ENCODE data around the gene DRAM1. TPM values are rescaled to one million over a fixed set of nuclear protein-coding genes. Genes with fewer than 3 reads are reported as not detected.

The DRAM1 gene
- total RNA-seq, 1 donor from 2014 or later, result 35.3 TPM

DNA sequence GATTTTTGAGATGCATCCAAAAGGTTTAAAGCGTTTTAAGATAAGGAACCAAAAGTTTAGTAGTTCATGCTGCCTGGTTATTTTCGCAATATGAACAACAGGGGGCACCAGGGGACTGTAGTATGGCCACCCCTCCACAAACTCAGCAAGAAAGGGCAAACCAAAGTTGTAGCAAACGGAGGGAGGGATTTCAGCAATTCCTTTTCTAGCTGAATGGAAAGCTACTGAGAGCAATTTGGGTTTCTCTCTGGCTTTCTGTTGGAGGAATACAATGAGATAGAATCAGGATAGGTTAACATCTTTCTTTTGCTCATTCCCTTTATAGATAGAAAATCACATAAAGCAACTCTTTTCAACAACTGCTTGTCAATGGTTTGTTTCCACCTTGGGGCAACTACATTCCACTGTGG lies 62.5 kb downstream of the DRAM1 start:
- no peak for DNase-seq (ENCODE audit: low spot score)

DNA sequence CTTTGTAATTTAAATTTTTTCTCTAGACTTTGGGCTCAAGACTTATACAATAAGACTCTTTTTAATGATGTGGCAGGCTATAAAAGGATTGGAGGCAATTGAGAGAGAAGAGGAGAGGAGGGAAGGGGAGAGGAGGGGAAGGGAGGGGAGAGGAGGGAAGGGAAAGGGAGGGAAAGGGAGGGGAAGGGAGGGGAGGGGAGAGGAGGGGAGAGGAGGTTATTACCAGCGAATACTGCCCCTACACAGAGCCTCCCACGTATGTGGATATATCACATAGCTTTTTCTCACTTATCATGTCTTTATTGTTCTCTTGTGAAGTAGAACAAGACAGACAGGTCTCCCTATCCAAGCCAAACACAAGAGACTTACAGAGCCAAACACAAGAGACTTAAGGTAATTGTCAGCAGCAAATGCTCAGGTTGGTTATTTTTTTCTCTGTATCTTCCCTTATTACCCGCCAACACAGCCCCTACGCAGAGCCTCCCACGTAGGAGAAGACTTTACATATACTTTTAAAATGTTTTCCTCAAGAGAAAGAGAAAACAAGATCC lies 63.1 kb downstream of the DRAM1 start:
- DNase-seq (ENCODE audit: low spot score), result no peak

DNA sequence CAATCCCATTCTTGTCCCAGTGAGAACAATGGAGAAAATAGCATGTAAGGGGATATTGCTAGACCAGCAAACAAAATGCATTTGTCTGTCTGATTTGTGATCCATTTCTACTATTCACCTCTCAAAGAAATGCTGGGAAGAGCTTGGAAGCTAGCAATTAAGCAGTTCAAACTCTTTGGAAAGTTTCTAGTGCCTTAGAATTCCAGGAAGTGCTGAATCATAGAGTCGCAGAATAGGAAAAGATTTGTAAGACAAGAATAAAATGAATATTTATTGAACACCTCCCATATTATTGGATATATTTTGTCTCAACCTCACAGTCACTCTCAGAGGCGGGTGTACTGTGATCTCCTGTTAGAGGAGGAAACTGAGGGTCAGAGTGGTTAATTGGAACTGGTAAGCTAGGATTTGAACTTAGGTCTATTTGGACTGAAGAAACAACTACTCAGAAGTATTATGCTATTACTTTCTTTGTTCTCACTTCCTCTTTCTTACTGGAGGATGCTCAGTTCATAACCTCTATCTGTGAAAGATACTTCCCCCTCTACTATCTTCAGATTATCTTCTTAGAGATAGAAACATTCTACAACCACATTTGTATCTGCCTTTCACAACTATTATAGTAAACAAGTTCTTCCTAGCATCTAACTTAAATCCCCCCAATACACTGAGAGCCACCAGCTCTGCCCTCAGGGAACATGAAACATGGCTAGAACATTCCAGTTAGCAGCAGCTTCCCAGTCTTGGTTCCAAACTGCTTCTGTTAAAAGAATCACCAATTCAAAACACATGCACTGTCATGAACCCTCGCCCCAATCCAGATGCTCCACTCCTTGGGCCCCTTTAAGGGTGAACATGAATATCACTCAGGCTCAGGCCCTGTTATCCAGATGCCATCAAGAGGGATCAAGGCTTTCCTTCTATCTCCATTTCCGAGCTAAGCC lies 64.2 kb downstream of the DRAM1 start:
- DNase-seq (ENCODE audit: low spot score), result no peak

DNA sequence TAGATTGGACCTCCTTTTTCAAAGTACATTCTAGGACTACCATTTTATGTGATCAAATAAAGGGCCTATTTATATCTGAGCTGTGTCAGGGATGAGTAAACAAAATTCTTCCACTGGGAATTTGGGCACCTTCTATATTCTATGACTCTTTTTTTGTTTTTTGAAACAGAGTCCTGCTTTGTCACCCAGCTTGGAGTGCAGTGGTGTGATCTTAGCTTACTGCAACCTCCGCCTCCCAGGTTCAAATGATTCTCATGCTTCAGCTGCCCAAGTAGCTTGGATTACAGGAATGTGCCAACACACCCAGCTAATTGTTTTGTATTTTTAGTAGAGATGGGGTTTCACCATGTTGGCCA lies 64.8 kb downstream of the DRAM1 start:
- DNase-seq (ENCODE audit: low spot score), result no peak

DNA sequence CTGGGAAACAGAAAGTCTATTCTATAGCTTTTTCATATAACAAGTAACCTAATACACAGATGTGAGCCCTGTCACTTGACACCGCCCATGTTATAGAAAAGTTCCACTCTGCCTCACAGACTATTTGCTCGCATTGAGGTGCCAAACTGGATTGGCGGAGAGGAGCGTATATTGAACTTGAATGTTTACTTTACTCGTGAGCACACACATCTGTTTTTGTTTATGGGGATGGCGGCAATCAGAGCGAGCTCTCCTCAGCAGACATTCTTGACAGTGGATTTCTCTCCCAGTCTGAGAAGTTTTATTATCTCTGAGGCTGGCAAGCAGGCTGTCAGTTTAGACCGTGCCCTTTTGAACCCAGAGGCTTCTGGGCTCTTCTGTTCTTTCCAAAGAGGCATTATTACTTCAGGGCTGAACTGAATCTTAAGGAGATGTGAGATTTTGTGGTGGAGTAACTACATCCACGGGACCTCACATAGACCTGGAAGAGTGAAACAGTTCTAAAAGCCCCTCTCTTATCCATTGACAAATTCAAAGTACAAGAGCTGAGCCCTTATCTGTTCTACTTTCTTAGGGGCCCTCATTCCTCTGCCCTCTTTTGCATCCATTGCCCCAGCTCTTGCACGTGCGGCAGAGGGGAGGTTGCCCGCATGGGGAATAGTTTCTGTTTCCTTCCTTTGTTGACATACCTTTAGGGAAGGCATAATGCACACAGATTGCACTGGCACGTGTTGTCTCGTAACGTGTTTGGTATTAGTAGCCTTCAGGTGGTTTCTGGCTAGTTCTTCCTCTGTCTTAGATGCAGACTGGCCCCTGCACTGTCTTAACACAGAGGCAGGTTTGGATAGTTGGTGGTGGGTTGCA lies 68.2 kb downstream of the DRAM1 start:
- DNase-seq (ENCODE audit: low spot score), result no peak

DNA sequence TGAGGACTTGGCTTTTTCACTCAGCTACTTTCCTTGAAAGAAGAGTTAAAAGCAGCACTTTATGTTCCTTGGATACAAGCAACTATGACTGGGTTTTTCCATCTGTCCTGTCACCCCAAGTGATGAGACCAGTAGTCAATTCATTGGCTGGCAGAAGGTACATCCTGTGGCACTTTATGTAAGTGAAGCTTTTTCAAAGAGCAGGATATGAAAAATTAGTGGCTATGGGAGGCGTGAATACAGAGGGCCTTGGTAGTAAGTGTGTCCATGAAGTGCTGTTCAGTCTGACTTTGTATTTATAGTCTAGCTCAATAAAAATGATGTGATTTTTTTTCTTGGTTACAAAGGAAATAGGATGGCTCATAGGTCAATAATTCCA lies 68.8 kb downstream of the DRAM1 start:
- DNase-seq (ENCODE audit: low spot score), result no peak

DNA sequence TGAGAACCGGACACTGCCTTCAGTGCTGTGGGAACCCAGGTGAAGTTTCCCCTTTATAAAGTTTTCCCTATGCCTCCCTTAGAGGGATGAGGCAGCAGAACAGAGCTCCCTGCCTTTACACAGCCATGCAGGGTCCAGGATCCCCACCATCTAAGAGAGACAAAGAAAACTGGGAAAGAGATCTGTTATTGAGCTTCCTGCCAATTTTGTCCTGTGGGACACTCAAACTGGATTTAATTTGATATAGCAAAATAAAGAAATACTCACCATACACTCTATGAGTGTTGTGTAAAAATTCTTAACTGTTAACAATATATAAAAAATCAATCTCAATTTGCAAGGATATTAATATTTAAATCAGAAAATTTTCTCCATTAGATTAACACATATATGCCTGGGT lies 69.9 kb downstream of the DRAM1 start:
- no peak for DNase-seq (ENCODE audit: low spot score)

DNA sequence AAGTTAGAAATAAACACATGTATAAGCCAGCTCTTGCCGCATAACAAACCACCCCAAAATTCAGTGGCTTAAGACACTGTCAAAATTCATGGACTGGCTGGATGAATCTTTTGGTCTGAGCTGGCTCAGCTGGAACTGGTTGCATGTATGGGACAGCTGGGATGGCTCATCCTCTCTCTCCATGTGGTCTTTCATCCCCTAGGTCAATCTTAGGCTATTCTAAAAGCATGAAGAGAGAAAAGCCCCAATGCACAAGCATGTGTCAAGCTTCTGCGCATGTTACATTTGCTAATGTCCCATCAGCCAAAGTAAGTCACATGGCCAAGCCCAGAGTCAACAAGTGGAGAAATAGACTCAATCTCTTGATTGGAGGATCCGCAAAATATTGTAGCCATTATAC lies 71.0 kb downstream of the DRAM1 start:
- DNase-seq (ENCODE audit: low spot score), result no peak

DNA sequence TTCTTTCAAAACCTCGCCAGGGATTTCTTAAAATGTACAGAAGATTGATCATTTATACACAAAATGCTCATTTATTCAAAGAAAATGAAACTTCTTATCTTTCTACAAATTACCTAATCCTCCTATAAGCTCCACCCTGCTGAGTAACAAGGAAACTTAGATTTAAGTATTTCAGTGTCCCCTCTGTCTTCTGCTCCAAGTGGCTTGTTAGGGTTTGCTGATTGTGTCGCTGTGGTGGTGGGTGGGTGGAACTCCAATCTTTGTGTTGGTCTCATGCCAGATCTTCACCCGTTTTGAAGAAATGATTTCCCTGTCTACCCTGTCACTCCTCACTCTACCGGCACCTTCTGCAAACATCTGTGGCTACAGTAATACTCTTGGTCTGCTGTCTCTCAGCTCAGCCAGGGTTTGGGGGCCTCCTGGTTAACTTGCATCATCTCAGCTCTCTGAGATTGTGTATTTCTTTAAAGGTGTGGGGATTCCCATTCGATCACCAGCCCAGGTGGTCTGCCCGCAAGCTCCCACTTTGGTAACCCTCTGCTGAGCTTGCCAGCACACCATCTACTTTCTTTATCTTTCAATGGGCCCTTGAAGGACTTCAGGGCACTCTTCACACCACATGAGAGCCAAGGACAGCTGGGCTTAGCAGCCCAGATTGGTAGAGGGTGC lies 73.8 kb downstream of the DRAM1 start:
- no peak for DNase-seq (ENCODE audit: low spot score)

DNA sequence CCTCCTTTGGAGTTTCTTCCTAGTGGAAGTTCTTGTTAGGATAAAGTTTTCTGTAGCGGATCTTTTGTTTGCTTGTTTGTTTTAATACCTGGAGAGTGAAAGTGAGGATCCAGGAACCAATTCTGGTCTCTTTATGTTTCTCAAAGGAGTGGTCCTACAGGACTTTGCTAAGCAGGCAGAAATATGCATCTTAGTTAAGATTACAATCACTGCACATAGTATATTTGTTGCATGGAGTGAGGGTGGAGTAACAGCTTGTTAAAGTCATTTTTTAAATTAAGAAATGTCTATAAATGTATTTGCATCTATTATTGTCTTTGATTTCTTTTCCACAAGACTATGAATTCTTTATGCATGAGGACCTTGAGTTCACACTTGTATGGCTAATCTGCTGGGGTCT lies 76.7 kb downstream of the DRAM1 start:
- DNase-seq (ENCODE audit: low spot score), result no peak

DNA sequence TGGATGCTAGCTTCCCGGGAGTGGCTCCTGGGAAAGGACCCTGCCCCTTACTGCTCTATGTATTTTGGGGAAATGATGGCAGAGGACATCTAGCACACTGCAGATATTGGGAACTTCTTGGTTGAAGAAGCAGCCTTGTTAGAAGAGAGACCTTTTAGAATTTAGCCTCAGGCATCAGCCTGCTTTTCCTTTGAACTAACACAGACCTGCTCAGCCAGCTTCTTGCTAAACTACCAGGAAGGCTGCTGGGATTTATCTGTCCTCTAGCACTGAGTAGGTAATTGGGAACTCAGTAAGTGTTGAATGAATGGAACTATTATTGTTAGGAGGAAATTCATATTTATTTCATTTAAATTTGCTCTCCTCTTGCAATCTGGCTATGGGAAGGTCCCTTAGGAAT lies 77.3 kb downstream of the DRAM1 start:
- no peak for DNase-seq (ENCODE audit: low spot score)

DNA sequence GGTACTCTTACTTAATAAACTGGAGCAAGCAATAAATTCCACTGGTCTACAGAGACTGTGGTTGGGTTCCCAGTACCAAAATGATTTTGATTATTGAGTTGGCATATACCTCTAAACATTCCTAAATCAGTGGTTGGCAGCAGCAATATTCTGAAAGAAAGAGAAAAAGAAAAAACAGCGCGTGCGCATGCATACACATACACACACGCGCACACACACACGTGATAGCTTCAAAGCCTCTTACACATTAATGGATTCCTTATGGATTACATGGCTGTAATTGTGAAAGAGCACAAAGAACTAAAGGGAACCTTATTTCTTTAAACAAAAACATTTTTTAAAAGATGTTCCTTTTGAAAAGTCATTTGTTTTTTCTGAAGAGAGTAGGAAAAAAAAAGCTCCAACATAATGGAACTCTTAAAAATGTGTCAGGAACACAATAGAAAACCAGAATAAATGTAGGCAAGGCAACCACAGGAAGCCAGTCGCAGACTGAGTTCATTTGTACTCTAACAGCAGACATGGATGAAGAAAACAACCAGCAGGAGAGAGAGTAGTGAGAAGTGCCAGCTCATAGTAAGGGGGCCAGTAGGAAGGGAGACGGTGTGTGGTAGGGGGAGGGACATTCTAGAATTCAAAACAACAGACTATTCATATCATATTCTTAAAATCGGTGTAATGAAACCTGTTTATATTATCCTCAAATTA lies 80.0 kb downstream of the DRAM1 start:
- DNase-seq (ENCODE audit: low spot score), result no peak

DNA sequence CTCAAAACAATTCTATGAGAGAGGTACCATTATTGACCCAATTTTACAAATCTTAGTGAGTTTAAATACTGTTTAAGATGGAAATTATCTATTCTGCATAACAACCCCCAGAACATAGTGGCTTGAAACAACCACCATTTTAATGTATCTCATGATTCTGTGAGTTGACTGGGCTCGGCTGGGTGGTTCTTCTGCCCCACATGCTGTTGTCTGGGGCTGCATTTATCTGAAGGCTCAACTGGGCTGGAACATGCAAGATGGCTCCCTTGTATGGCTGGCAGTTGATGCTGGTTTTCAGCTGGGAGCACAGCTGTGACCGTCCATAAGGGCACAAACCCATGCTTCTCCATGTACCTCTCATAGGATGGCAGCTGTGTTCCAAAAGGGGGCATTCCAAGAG lies 82.2 kb downstream of the DRAM1 start:
- DNase-seq (ENCODE audit: low spot score), result no peak

DNA sequence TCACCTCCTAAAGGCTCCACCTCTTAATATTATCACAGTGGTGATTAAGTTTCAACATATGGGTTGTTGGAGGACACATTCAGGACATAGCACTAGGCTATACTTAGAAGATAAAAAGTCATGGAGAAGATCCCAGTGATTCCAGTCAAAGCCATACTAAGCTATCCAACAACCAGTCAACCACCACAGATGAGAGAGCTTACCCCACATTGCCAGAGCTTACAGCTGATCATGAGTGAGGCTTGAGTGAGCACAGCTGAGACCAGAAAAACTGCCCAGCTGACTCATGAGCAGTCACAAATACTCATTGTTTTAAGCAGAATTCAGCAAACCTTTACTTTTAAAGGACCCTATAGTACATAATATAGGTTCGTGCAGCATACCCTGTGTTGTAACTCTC lies 85.1 kb downstream of the DRAM1 start:
- DNase-seq (ENCODE audit: low spot score), result no peak

DNA sequence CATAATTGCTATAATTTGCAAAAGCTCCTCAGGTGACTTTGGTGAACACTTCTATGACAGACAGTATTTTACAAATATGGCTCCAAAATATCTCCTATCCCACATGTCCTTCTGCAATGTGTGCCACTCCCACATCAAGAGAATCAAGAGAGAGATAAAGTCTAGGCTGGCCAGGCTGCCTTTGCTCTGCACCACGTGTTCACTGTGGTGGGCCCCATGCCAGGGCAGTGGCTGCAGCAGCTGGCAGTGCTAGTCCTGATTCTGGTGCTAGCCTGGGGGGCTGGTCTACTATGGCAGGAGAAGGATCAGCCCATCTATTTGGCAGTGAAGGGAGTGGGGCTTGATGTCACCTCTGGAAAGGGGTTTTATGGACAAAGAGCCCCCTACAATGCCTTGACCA lies 86.3 kb downstream of the DRAM1 start:
- DNase-seq (ENCODE audit: low spot score), result no peak

DNA sequence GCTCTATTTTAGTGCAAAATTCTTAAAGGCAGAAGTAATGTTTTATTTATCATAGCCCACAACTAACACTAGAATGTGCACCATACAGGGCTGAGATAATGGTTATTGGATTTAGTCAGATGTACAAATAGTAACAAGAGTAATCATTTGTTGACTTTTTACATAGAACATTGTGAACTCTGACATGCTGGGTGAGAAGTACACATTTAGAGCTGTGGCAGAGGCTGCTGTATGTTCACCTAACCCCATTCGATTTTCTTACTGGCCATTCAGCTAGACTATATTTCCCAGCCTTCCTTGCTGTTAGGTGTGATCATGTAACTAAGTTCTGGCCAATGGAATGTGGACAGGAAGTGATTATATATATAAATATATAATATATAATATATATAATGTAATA lies 89.1 kb downstream of the DRAM1 start:
- no peak for DNase-seq (ENCODE audit: low spot score)

DNA sequence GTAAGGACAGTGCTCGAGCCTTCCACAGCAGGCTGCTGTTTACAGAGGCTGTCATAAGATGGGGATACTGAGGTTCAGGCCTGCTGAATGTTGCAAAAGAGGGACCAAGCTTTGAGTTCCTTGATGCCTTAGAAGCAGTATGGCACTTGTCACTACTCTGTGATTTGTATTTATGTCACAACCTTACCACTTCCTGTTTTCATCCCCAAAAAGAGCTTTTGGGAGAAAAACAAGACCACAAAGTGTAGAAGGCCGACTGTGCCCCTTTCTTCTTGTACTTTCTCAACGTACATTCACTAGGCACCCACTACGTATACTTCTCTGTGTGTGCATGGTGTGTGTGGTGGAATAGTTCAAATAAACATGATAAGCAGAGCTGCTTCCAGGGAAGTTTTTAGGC lies 90.1 kb downstream of the DRAM1 start:
- DNase-seq (ENCODE audit: low spot score), result no peak

DNA sequence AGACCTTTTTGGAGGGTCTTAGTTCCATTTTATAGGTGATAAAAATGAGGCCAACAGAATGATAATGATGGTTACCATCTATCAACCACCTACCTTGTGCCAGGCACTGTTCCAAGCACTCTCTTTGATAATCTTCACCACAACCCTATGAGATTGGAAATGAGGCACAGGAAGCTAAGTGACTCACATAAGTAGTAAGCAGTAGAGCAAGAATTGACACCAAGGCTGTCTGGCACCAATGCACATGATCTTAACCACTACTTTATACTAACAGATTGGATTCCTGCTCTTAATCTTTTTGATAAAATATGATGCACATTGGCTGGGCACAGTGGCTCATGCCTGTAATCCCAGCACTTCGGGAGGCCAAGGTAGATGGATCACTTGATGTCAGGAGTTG lies 91.4 kb downstream of the DRAM1 start:
- no peak for DNase-seq (ENCODE audit: low spot score)

Measured in mesenteric fat pad (tissue), 1 donor.